Thymus (tissue), 11 donors: Measurements from ENCODE around the gene ZNF91. TPM values are rescaled to one million over a fixed set of nuclear protein-coding genes. Genes with fewer than 3 reads are reported as not detected.
"Not testable (repeated sequence)": the region's sequence is repeated elsewhere in the genome, so short reads cannot be mapped to it uniquely, and the experiment has no call there.

Source experiments
- DNase-seq, 9 donors: peaks; one replicate each; pipeline ENCODE4 v3.0.0-alpha.2; 2013; ENCODE audit warnings: low spot score in 9 of 9, low read depth in 6 of 9, missing footprints in 1 of 9
- H3K27ac ChIP-seq, 2 donors: one replicate each; pipeline ENCODE4 v1.5.1; 2013; ENCODE audit warnings: control low read depth in 1 of 2, low read depth in 1 of 2, low read length in 1 of 2, mild to moderate bottlenecking in 1 of 2, moderate library complexity in 1 of 2
- H3K27me3 ChIP-seq, 2 donors: one replicate each; pipeline ENCODE4 v1.5.1; 2013; ENCODE audit warnings: low read length in 1 of 2; ENCODE audit not compliant: control insufficient read depth in 2 of 2, insufficient read depth in 1 of 2
- H3K36me3 ChIP-seq, 2 donors: one replicate each; pipeline ENCODE4 v1.5.1; 2013; ENCODE audit warnings: low read length in 1 of 2, mild to moderate bottlenecking in 1 of 2, moderate library complexity in 1 of 2; ENCODE audit not compliant: control insufficient read depth in 2 of 2, insufficient read depth in 2 of 2
- H3K4me1 ChIP-seq, 2 donors: one replicate each; pipeline ENCODE4 v1.5.1; 2013; ENCODE audit warnings: low read length in 2 of 2; ENCODE audit not compliant: control insufficient read depth in 2 of 2, insufficient read depth in 2 of 2
- H3K4me3 ChIP-seq, 2 donors: one replicate each; pipeline ENCODE4 v1.5.1; 2013; ENCODE audit warnings: low read length in 2 of 2, control low read depth in 1 of 2, mild to moderate bottlenecking in 1 of 2
- H3K9me3 ChIP-seq, 2 donors: one replicate each; pipeline ENCODE4 v1.5.1; 2013; ENCODE audit warnings: low read length in 1 of 2, mild to moderate bottlenecking in 1 of 2; ENCODE audit not compliant: control insufficient read depth in 2 of 2, insufficient read depth in 1 of 2
- WGBS: extraction: QIAGEN DNeasy Blood & Tissue Kit; methylation state at CpG from one replicate; pipeline ENCODE4 v1.1.7; 2013; 5-methylcytosine and 5-hydroxymethylcytosine counted together
- polyA plus RNA-seq: library from polyadenylated mRNA; stranded (reverse); fragments of 200-250 nt; gene quantifications from one replicate; pipeline ENCODE4 v1.2.3, GENCODE V29; 2013
- total RNA-seq: library from RNA; stranded (reverse); fragments of 120-200 nt; gene quantifications from one replicate; pipeline ENCODE4 v1.2.4, GENCODE V29; 2013
- donor health status: healthy.

ZNF91 gene
- total and polyA plus RNA-seq, 2 donors = 17.8 to 38.5 TPM

GRCh38 chr19:23403581-23404324 is 8.5 kb upstream of the ZNF91 start:
- H3K27ac ChIP-seq = no peak overlapping the region
- H3K27me3 ChIP-seq = no peaks in the 10 kb centered on the region
- H3K4me3 ChIP-seq = no peak overlapping the region
- no peaks in the 10 kb centered on the region for H3K4me1 ChIP-seq
- 94% methylated on average over 4 of the region's 4 CpGs for WGBS
- no peaks in the 10 kb centered on the region for H3K36me3 ChIP-seq
- H3K9me3 ChIP-seq = peaks cover 3 to 8% of the 10 kb centered on the region in 2 donors
- no peak for DNase-seq

GRCh38 chr19:23403052-23403451 is 7.8 kb upstream of the ZNF91 start:
- 89% methylated on average over 3 of the region's 3 CpGs for WGBS
- Histone ChIP-seq H3K27ac (no peak overlapping the region), H3K9me3 (peaks cover 3 to 8% of the 10 kb centered on the region in 2 donors), H3K36me3 (no peaks in the 10 kb centered on the region), H3K27me3 (no peaks in the 10 kb centered on the region), H3K4me1 (no peaks in the 10 kb centered on the region), H3K4me3 (no peak overlapping the region)
- no peak for DNase-seq

GRCh38 chr19:23402388-23402787 is 7.1 kb upstream of the ZNF91 start:
- DNase-seq = no peak
- no peak overlapping the region for H3K4me3 ChIP-seq
- no peaks in the 10 kb centered on the region for H3K27me3 ChIP-seq
- no peaks in the 10 kb centered on the region for H3K4me1 ChIP-seq
- 98% methylated on average over 2 of the region's 2 CpGs for WGBS
- H3K9me3 ChIP-seq = peaks cover 1 to 8% of the 10 kb centered on the region in 2 donors
- H3K27ac ChIP-seq = no peak overlapping the region
- no peaks in the 10 kb centered on the region for H3K36me3 ChIP-seq

GRCh38 chr19:23401086-23401610 is 5.9 kb upstream of the ZNF91 start:
- WGBS = 95% methylated on average over 4 of the region's 4 CpGs
- no peaks in the 10 kb centered on the region for H3K27me3 ChIP-seq
- H3K9me3 ChIP-seq = peaks cover 0 to 3% of the 10 kb centered on the region in 2 donors
- H3K27ac ChIP-seq = no peak overlapping the region
- no peaks in the 10 kb centered on the region for H3K36me3 ChIP-seq
- no peak overlapping the region for H3K4me3 ChIP-seq
- no peaks in the 10 kb centered on the region for H3K4me1 ChIP-seq
- DNase-seq = no peak

- Histone ChIP-seq H3K4me3 (no peak overlapping the region), H3K27me3 (no peaks in the 10 kb centered on the region), H3K36me3 (no peaks in the 10 kb centered on the region), H3K27ac (no peak overlapping the region), H3K9me3 (peaks cover 0 to 3% of the 10 kb centered on the region in 2 donors), H3K4me1 (no peaks in the 10 kb centered on the region)
- 96% methylated on average over 3 of the region's 3 CpGs for WGBS
- DNase-seq = no peak
These were observed 4.2 kb upstream of the ZNF91 start for GRCh38 chr19:23399443-23399842.

GRCh38 chr19:23395722-23396117 is 449 bp upstream of the ZNF91 start:
- peak overlapping the region; percentile 79 to 84 for H3K4me3 ChIP-seq
- peaks cover 0 to 11% of the 10 kb centered on the region in 2 donors for H3K9me3 ChIP-seq
- H3K36me3 ChIP-seq, H3K27me3 ChIP-seq, H3K4me1 ChIP-seq, DNase-seq: not testable (repeated sequence)
- H3K27ac ChIP-seq = peak overlapping the region in 1 of 2 donors; percentile 90
- 96% methylated on average over 10 of the region's 10 CpGs for WGBS

GRCh38 chr19:23394511-23394910 is 760 bp downstream of the ZNF91 start:
- Histone ChIP-seq H3K36me3 (peaks cover 9 to 12% of the 10 kb centered on the region in 2 donors), H3K9me3 (peaks cover 1 to 11% of the 10 kb centered on the region in 2 donors), H3K27me3 (no peaks in the 10 kb centered on the region), H3K4me1 (no peaks in the 10 kb centered on the region), H3K27ac (peak overlapping the region in 1 of 2 donors; percentile 90), H3K4me3 (peak overlapping the region; percentile 79 to 84)
- DNase-seq = peak in 7 of 9 donors; percentile 3 to 55 (median 13)
- 18% methylated on average over 11 of the region's 11 CpGs for WGBS

GRCh38 chr19:23393121-23393520 is 2.1 kb downstream of the ZNF91 start:
- WGBS = 97% methylated on average over 1 of the region's 1 CpG

GRCh38 chr19:23391236-23391635 is 4.0 kb downstream of the ZNF91 start:
- no peak for DNase-seq
- no peaks in the 10 kb centered on the region for H3K27me3 ChIP-seq
- H3K4me3 ChIP-seq = no peak overlapping the region
- peaks cover 11 to 27% of the 10 kb centered on the region in 2 donors for H3K36me3 ChIP-seq
- H3K9me3 ChIP-seq = peaks cover 1 to 9% of the 10 kb centered on the region in 2 donors
- no peak overlapping the region for H3K27ac ChIP-seq
- no peaks in the 10 kb centered on the region for H3K4me1 ChIP-seq

More at GRCh38 chr19:23393121-23393520, 2.1 kb downstream of the ZNF91 start:
- no peak overlapping the region for H3K4me3 ChIP-seq
- H3K4me1 ChIP-seq = no peaks in the 10 kb centered on the region
- peaks cover 1 to 11% of the 10 kb centered on the region in 2 donors for H3K9me3 ChIP-seq
- peaks cover 11 to 21% of the 10 kb centered on the region in 2 donors for H3K36me3 ChIP-seq
- DNase-seq = no peak
- H3K27ac ChIP-seq = no peak overlapping the region
- no peaks in the 10 kb centered on the region for H3K27me3 ChIP-seq
